OCI-LY1 (cell line): ENCODE data around the gene MAST3.
A peak's percentile ranks its signal among the peaks of the same experiment; 100 is the strongest.

Experiments
- H2AFZ ChIP-seq: fragments of 200-600 bp; sonication (generic), shearing (Covaris generic); 2 replicates; pipeline ENCODE4 v1.6.0; 2014; ENCODE audit warnings: antibody characterized with exemption, mild to moderate bottlenecking, low read length
- H3F3A ChIP-seq: fragments of 200-600 bp; sonication (generic), shearing (Covaris generic); 2 replicates; pipeline ENCODE4 v1.6.0; 2014; ENCODE audit warnings: mild to moderate bottlenecking, antibody characterized with exemption, low read length, moderate library complexity; ENCODE audit not compliant: insufficient read depth
- H3K27ac ChIP-seq: fragments of 200-600 bp; sonication (generic); 2 replicates; pipeline ENCODE4 v1.5.1; 2014; ENCODE audit warnings: low read length, mixed run types, mild to moderate bottlenecking, low read depth; ENCODE audit not compliant: poor library complexity, severe bottlenecking
- H3K27me3 ChIP-seq: fragments of 200-600 bp; sonication (generic); 2 replicates; pipeline ENCODE4 v1.6.0; 2014; ENCODE audit warnings: antibody characterized with exemption, mild to moderate bottlenecking, low read length, moderate library complexity; ENCODE audit not compliant: insufficient read depth
- H3K36me3 ChIP-seq: fragments of 200-600 bp; sonication (generic); 2 replicates; pipeline ENCODE4 v1.6.1; 2014; ENCODE audit warnings: mild to moderate bottlenecking, antibody characterized with exemption, low read length, moderate library complexity, mixed read lengths; ENCODE audit not compliant: insufficient read depth
- H3K4me1 ChIP-seq: fragments of 200-600 bp; sonication (generic); 2 replicates; pipeline ENCODE4 v1.5.1; 2014; ENCODE audit warnings: mild to moderate bottlenecking, low read length, moderate library complexity; ENCODE audit not compliant: insufficient read depth, severe bottlenecking
- H3K4me2 ChIP-seq: fragments of 200-600 bp; sonication (generic), shearing (Covaris generic); 2 replicates; pipeline ENCODE4 v1.6.1; 2014; ENCODE audit warnings: low read length
- H3K4me3 ChIP-seq: fragments of 200-600 bp; sonication (generic); 2 replicates; pipeline ENCODE4 v1.5.1; 2014; ENCODE audit warnings: low read length, low read depth, mild to moderate bottlenecking, mixed read lengths; ENCODE audit not compliant: poor library complexity, severe bottlenecking
- H3K79me2 ChIP-seq: fragments of 200-600 bp; shearing (Covaris generic); 2 replicates; pipeline ENCODE4 v1.6.1; 2016; ENCODE audit warnings: mixed run types, low read length, mixed read lengths; ENCODE audit not compliant: insufficient read depth
- H3K9ac ChIP-seq: fragments of 200-600 bp; sonication (generic), shearing (Covaris generic); 2 replicates; pipeline ENCODE4 v1.6.1; 2014; ENCODE audit warnings: mild to moderate bottlenecking, low read length, mixed read lengths
- H3K9me2 ChIP-seq: fragments of 200-600 bp; sonication (generic), shearing (Covaris generic); 2 replicates; pipeline ENCODE4 v1.6.1; 2014; ENCODE audit warnings: low read depth, mild to moderate bottlenecking, low read length, mixed read lengths
- H3K9me3 ChIP-seq: fragments of 200-600 bp; shearing (Covaris generic); 2 replicates; pipeline ENCODE4 v1.6.1; 2014; ENCODE audit warnings: low read length, mixed read lengths
- H4K20me1 ChIP-seq: fragments of 200-600 bp; sonication (generic), shearing (Covaris generic); 2 replicates; pipeline ENCODE4 v1.6.0; 2016; ENCODE audit warnings: mild to moderate bottlenecking, low read length; ENCODE audit not compliant: insufficient read depth
- CTCF ChIP-seq: fragments of 200-600 bp; sonication (generic), shearing (Covaris generic); IDR thresholded peaks from 2 replicates; pipeline ENCODE4 v1.5.1; 2017; ENCODE audit warnings: mild to moderate bottlenecking, antibody characterized with exemption, low read length, moderate library complexity, mixed read lengths
- EZH2 ChIP-seq: fragments of 200-600 bp; sonication (generic), shearing (Covaris generic); IDR thresholded peaks from 2 replicates; pipeline ENCODE4 v1.8.0; 2017; ENCODE audit warnings: borderline replicate concordance, mixed run types, mild to moderate bottlenecking, antibody characterized with exemption, low read length, moderate library complexity, mixed read lengths

MAST3 gene

GRCh38 chr19:18196511-18196845 is 98.9 kb downstream of the MAST3 start:
- H2AFZ ChIP-seq, result no peak overlapping the region
- no peak overlapping the region for H3K9ac ChIP-seq
- peaks cover 7% of the 10 kb centered on the region; the same call in 1 of the 2 replicates for H3F3A ChIP-seq
- no peaks in the 10 kb centered on the region for H3K27me3 ChIP-seq
- H3K4me1 ChIP-seq, result peaks cover 34% of the 10 kb centered on the region
- H3K4me2 ChIP-seq, result no peak overlapping the region
- H3K9me3 ChIP-seq, result no peaks in the 10 kb centered on the region
- H3K27ac ChIP-seq, result peak overlapping the region; percentile 80
- no peak overlapping the region for H3K4me3 ChIP-seq
- peaks cover 51% of the 10 kb centered on the region for H3K36me3 ChIP-seq
- H3K9me2 ChIP-seq, result no peaks in the 10 kb centered on the region
- no peaks in the 10 kb centered on the region for H4K20me1 ChIP-seq
- no peak for TF ChIP-seq EZH2
- TF ChIP-seq CTCF, result no peak
- H3K79me2 ChIP-seq, result no peaks in the 10 kb centered on the region

- Histone ChIP-seq H3F3A (no peaks in the 10 kb centered on the region; the same call in 1 of the 2 replicates), H3K9me2 (no peaks in the 10 kb centered on the region), H3K4me1 (peaks cover 28% of the 10 kb centered on the region), H3K9me3 (no peaks in the 10 kb centered on the region), H3K79me2 (no peaks in the 10 kb centered on the region), H3K9ac (no peak overlapping the region), H3K27me3 (no peaks in the 10 kb centered on the region), H3K36me3 (peaks cover 59% of the 10 kb centered on the region), H2AFZ (no peak overlapping the region), H3K4me2 (no peak overlapping the region), H4K20me1 (no peaks in the 10 kb centered on the region), H3K27ac (no peak overlapping the region), H3K4me3 (no peak overlapping the region)
- TF ChIP-seq EZH2 (no peak), CTCF (no peak)
These were observed 99.7 kb downstream of the MAST3 start for GRCh38 chr19:18197306-18197705.

- Histone ChIP-seq H3K79me2 (no peaks in the 10 kb centered on the region), H3K4me2 (no peak overlapping the region), H3K4me3 (no peak overlapping the region), H3K36me3 (peaks cover 62% of the 10 kb centered on the region), H3K4me1 (peaks cover 33% of the 10 kb centered on the region), H3K9me3 (no peaks in the 10 kb centered on the region), H3K27me3 (no peaks in the 10 kb centered on the region), H3F3A (no peaks in the 10 kb centered on the region; the same call in 1 of the 2 replicates), H2AFZ (no peak overlapping the region), H3K9ac (no peak overlapping the region), H3K9me2 (no peaks in the 10 kb centered on the region), H3K27ac (no peak overlapping the region), H4K20me1 (no peaks in the 10 kb centered on the region)
- TF ChIP-seq CTCF (no peak), EZH2 (no peak)
These were observed 100.4 kb downstream of the MAST3 start for GRCh38 chr19:18197941-18198340.
